OCI-LY1 (cell line): ENCODE data around the gene RASA3.

ENCODE experiments used
- H2AFZ ChIP-seq: fragments of 200-600 bp; sonication (generic), shearing (Covaris generic); 2 replicates; pipeline ENCODE4 v1.6.0; 2014; ENCODE audit warnings: antibody characterized with exemption, mild to moderate bottlenecking, low read length
- H3F3A ChIP-seq: fragments of 200-600 bp; sonication (generic), shearing (Covaris generic); 2 replicates; pipeline ENCODE4 v1.6.0; 2014; ENCODE audit warnings: mild to moderate bottlenecking, antibody characterized with exemption, low read length, moderate library complexity; ENCODE audit not compliant: insufficient read depth
- H3K27ac ChIP-seq: fragments of 200-600 bp; sonication (generic); 2 replicates; pipeline ENCODE4 v1.5.1; 2014; ENCODE audit warnings: low read length, mixed run types, mild to moderate bottlenecking, low read depth; ENCODE audit not compliant: poor library complexity, severe bottlenecking
- H3K27me3 ChIP-seq: fragments of 200-600 bp; sonication (generic); 2 replicates; pipeline ENCODE4 v1.6.0; 2014; ENCODE audit warnings: antibody characterized with exemption, mild to moderate bottlenecking, low read length, moderate library complexity; ENCODE audit not compliant: insufficient read depth
- H3K36me3 ChIP-seq: fragments of 200-600 bp; sonication (generic); 2 replicates; pipeline ENCODE4 v1.6.1; 2014; ENCODE audit warnings: mild to moderate bottlenecking, antibody characterized with exemption, low read length, moderate library complexity, mixed read lengths; ENCODE audit not compliant: insufficient read depth
- H3K4me1 ChIP-seq: fragments of 200-600 bp; sonication (generic); 2 replicates; pipeline ENCODE4 v1.5.1; 2014; ENCODE audit warnings: mild to moderate bottlenecking, low read length, moderate library complexity; ENCODE audit not compliant: insufficient read depth, severe bottlenecking
- H3K4me2 ChIP-seq: fragments of 200-600 bp; sonication (generic), shearing (Covaris generic); 2 replicates; pipeline ENCODE4 v1.6.1; 2014; ENCODE audit warnings: low read length
- H3K4me3 ChIP-seq: fragments of 200-600 bp; sonication (generic); 2 replicates; pipeline ENCODE4 v1.5.1; 2014; ENCODE audit warnings: low read length, low read depth, mild to moderate bottlenecking, mixed read lengths; ENCODE audit not compliant: poor library complexity, severe bottlenecking
- H3K79me2 ChIP-seq: fragments of 200-600 bp; shearing (Covaris generic); 2 replicates; pipeline ENCODE4 v1.6.1; 2016; ENCODE audit warnings: mixed run types, low read length, mixed read lengths; ENCODE audit not compliant: insufficient read depth
- H3K9ac ChIP-seq: fragments of 200-600 bp; sonication (generic), shearing (Covaris generic); 2 replicates; pipeline ENCODE4 v1.6.1; 2014; ENCODE audit warnings: mild to moderate bottlenecking, low read length, mixed read lengths
- H3K9me2 ChIP-seq: fragments of 200-600 bp; sonication (generic), shearing (Covaris generic); 2 replicates; pipeline ENCODE4 v1.6.1; 2014; ENCODE audit warnings: low read depth, mild to moderate bottlenecking, low read length, mixed read lengths
- H3K9me3 ChIP-seq: fragments of 200-600 bp; shearing (Covaris generic); 2 replicates; pipeline ENCODE4 v1.6.1; 2014; ENCODE audit warnings: low read length, mixed read lengths
- H4K20me1 ChIP-seq: fragments of 200-600 bp; sonication (generic), shearing (Covaris generic); 2 replicates; pipeline ENCODE4 v1.6.0; 2016; ENCODE audit warnings: mild to moderate bottlenecking, low read length; ENCODE audit not compliant: insufficient read depth
- CTCF ChIP-seq: fragments of 200-600 bp; sonication (generic), shearing (Covaris generic); IDR thresholded peaks from 2 replicates; pipeline ENCODE4 v1.5.1; 2017; ENCODE audit warnings: mild to moderate bottlenecking, antibody characterized with exemption, low read length, moderate library complexity, mixed read lengths
- EZH2 ChIP-seq: fragments of 200-600 bp; sonication (generic), shearing (Covaris generic); IDR thresholded peaks from 2 replicates; pipeline ENCODE4 v1.8.0; 2017; ENCODE audit warnings: borderline replicate concordance, mixed run types, mild to moderate bottlenecking, antibody characterized with exemption, low read length, moderate library complexity, mixed read lengths

The RASA3 gene

GRCh38 chr13:114031631-114032030 lies 100.8 kb downstream of the RASA3 start:
- Histone ChIP-seq H3K27ac (no peak overlapping the region), H3K27me3 (no peaks in the 10 kb centered on the region), H3K4me3 (no peak overlapping the region), H2AFZ (no peak overlapping the region), H3K79me2 (no peaks in the 10 kb centered on the region), H3K4me1 (peaks cover 16% of the 10 kb centered on the region), H3F3A (no peaks in the 10 kb centered on the region), H3K4me2 (no peak overlapping the region), H3K9me3 (no peaks in the 10 kb centered on the region), H3K9me2 (no peaks in the 10 kb centered on the region), H3K9ac (no peak overlapping the region), H4K20me1 (no peaks in the 10 kb centered on the region), H3K36me3 (no peaks in the 10 kb centered on the region)
- TF ChIP-seq CTCF (no peak), EZH2 (no peak)

- H3K79me2 ChIP-seq = no peaks in the 10 kb centered on the region
- H3K4me3 ChIP-seq = no peak overlapping the region
- no peaks in the 10 kb centered on the region for H3K9me3 ChIP-seq
- H3K27me3 ChIP-seq = no peaks in the 10 kb centered on the region
- no peaks in the 10 kb centered on the region for H4K20me1 ChIP-seq
- peaks cover 23% of the 10 kb centered on the region for H3K4me1 ChIP-seq
- no peak overlapping the region for H3K4me2 ChIP-seq
- H3K9me2 ChIP-seq = no peaks in the 10 kb centered on the region
- H2AFZ ChIP-seq = no peak overlapping the region
- H3K27ac ChIP-seq = no peak overlapping the region
- no peak for TF ChIP-seq EZH2
- no peak for TF ChIP-seq CTCF
- H3K36me3 ChIP-seq = no peaks in the 10 kb centered on the region
- no peaks in the 10 kb centered on the region for H3F3A ChIP-seq
- H3K9ac ChIP-seq = no peak overlapping the region
Measured at GRCh38 chr13:114030666-114031610, 101.5 kb downstream of the RASA3 start.

GRCh38 chr13:114029866-114030625 lies 102.4 kb downstream of the RASA3 start:
- H2AFZ ChIP-seq = no peak overlapping the region
- H3K4me3 ChIP-seq = no peak overlapping the region
- no peaks in the 10 kb centered on the region for H4K20me1 ChIP-seq
- no peak for TF ChIP-seq EZH2
- TF ChIP-seq CTCF = no peak
- no peak overlapping the region for H3K4me2 ChIP-seq
- H3K36me3 ChIP-seq = no peaks in the 10 kb centered on the region
- H3K27me3 ChIP-seq = no peaks in the 10 kb centered on the region
- peaks cover 32% of the 10 kb centered on the region for H3K4me1 ChIP-seq
- H3K27ac ChIP-seq = no peak overlapping the region
- no peaks in the 10 kb centered on the region for H3K9me2 ChIP-seq
- H3K9me3 ChIP-seq = no peaks in the 10 kb centered on the region
- H3K79me2 ChIP-seq = no peaks in the 10 kb centered on the region
- no peak overlapping the region for H3K9ac ChIP-seq
- H3F3A ChIP-seq = no peaks in the 10 kb centered on the region; the same call in 1 of the 2 replicates
